ENCODE data around the gene TPST2.
"Not testable (repeated sequence)": the region's sequence is repeated elsewhere in the genome, so short reads cannot be mapped to it uniquely, and the experiment has no call there.

The TPST2 gene

DNA sequence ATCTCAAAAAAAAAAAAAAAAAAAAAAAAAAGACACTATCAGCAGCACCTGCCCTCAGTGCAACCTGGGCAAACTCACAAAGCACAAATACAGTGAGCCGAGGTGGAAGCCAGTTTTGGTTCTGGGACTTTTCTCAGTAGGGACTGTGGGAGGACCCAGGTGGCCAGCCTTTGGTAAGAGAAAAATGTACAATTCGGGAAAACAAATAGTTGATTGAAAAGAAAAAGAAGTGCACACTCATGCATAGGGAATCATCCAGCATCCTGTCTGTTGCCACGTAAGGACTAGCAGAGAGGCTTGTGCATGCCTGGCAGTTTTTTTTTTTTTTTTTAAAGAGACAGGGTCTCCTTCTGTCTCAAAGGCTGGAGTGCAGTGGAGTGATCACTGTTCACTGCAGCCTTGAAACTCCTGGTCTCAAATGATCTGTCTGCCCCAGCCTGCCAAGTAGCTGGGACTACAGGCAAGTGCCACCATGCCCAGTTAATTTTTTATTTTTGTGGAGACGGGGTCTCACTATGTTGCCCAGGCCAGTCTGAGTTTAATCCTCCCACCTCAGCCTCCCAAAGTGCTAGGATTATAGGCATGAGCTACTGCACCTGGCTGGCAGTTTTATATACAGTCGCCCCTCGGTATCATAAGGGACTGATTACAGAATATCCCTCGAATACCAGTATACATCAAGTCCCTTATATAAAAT is 36.7 kb downstream of the TPST2 start:
- no peak for DNase-seq

DNA sequence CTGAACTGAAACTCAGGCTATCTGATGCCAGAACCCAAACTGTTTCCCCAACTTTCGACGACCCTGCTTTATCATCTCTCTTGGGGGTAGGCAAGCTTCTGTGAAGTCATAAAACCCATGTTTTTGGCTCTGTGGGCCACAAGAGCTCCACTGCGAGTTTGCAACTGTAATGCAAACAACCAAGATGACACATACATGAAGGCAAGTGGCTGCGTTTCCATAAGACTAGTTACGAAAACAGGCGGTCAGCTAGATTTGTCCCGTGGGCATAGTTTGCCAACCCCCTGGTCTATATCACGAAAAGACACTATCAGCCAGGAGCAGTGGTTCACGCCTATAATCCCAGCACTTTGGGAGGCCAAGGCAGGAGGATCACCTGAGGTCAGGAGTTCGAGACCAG is 37.5 kb downstream of the TPST2 start:
- no peak for DNase-seq

DNA sequence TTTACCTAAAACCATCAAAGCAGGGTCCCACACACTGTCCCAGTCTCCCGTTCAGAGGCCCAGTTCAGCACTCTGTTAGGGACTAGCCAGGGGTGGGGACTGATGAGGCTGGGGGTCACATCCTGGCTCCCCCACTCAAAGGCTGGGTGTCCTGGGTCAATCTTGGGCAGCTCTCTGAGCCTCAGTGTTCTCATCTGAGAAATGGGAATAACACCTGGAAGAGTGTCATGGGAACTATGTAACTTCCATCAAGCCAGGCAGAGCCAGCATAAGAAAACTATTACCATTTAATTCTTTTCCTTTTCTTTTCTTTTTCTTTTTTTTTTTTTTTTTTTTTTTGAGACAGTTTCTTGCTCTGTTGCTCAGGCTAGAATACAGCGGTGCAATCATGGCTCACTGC is 38.4 kb downstream of the TPST2 start:
- DNase-seq, result no peak

DNA sequence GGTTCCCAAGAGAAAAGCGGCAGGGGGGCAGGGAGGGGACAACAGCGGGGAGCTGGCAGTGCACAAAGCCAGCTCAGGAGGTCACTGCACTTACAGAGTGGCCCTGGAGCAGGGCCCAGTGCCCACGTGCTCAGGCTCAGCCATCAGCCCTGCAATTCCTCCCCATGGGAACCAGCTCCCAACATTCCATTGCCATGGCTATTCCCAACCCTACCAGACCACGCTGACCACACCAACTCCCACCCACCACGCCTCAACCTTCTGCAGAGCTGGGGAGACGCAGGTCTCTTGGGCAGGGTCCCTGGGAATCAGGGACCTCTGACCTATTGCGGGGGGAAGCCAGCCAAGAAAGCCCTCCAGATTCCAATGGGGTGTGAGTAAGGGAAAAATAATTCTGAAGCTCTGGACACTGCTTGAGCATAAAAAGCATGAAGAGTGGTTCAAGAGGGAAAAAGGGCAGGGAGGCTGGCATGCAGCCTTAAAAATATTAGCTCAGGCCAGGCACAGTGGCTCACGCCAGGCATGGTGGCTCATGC is 39.4 kb downstream of the TPST2 start:
- DNase-seq, result no peak

DNA sequence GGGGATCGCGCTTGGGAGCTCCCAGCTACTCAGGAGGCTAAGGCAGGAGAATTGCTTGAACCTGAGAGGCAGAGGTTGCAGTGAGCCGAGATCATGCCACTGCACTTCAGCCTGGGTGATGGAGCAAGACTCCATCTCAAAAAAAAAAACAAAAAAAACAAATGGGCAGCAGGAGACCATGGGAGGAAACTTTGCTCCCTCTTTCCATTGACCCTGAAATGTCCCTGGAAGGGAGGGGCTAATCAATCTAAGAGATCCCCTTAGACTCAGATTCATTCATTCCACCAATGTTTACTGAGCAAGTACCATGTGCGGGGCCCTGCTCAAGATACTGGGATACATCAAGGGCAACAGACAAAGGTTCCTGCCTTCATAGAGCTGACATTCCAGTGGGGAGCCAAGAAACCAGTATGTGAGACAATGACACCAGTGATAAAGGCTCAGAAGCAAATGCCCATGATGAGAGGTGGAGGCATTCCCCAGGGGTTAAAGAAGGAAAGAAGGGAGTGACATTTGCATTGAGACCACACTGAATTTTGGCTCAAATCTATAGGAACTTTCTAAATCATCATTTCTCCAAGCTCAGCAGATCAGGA is 39.9 kb downstream of the TPST2 start:
- no peak for DNase-seq

DNA sequence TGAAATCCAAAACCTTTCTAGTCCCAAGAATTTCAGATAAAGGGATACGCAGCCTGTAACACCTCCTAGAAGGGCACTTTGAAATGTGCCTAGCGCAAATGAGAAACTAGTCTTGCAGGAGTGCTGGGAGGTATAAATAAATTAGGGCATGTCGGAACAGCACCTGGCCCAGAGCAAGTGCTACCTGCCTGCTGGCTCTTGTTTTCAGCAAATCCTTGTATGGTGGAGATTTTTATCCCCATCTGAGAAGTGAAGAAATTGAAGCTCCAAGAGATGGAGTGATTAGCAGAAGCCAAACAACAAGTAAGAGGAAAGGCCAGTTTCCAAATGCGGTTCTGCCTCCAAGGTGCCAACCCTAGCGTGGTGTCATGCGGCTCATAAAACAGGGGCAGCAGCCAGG is 40.9 kb downstream of the TPST2 start:
- no peak for DNase-seq

DNA sequence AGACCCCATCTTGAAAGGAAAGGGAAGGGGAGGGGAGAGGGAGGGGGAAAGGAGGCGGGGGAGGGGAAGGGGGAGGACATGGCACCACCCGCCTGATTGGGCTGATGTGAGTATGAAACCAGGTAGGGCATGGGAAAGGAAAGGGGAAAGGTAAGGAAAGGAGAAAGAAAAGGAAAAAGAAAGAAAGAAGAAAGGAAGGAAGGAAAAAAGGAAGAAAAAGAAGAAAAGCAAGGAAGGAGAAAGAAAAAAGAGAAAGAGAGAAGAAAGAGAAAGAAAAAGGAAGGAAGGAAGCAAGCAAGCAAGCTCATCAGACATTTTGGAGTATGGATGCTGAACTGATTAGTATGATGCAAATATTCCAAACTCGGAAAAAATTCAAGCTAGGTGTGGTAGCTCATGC is 41.6 kb downstream of the TPST2 start:
- no peak for DNase-seq

DNA sequence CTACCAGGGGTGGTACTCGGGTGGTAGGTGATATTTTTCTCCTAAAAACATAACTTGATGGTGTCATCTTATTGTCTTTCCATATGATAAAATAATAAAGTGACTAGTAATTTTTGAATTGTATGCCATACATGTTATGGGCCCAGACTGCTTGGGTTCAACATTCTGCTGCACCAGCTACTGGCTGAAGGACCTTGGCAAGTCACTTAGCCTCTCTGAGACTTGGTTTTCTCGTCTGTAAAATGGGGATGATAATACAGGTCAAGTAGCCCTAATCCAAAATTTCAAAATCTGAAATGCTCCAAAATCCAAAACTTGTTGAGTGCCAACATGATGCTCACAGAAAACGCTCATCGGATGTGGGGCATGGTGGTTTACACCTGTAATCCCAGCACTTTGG is 42.1 kb downstream of the TPST2 start:
- no peak for DNase-seq

DNA sequence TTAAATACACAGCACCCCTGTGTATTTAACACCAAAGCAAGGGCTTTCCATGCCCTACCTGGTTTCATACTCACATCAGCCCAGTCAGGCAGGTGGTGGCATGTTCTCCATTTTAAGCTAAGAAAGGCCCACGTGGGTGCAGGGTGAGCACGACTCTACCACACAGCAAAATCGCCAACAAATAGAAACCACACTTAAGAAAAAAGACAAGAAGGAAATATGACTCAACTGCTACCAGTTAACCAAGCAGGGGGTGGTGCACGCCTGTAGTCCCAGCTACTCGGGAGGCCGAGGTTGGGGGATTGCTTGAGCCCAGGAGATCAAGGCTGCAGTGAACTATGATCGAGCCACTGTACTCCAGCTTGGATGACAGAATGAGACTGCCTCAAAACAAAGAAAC is 42.5 kb downstream of the TPST2 start:
- DNase-seq, result no peak

DNA sequence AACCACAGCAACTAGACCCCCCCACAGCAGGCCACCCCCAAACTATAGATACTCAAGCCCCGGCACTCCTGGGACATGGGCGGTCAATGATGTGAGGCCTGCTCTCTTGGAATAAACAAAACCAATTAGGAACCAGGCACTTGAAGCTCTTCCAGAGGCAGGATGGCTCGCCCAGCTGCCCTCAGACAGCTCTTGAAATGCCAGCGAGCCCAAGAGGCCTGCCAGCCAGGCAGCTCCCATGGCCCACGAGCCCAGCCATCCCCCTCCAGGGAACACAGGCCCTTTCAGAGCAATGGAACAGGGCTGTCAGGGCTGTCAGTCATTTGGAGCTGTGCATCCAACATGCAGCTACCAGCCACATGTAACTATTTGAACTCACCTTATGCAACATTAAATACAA is 43.6 kb downstream of the TPST2 start:
- no peak for DNase-seq

DNA sequence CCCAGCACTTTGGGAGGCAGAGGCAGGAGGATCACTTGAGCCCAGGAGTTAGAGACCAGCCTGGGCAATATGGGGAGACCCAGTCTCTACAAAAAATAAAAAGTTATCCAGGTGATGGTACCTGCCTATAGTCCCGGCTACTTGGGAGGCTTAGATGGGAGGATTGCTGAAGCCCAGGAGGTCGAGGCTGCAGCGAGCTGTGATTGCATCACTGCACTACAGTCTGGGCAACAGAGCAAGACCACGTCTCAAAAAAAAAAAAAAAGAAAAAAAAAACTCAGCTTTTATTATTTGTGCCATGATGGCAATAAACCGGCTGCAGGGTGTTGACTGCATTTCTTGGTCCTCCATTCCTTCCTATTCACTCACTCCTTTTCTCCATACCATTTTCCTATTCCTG is 44.1 kb downstream of the TPST2 start:
- no peak for DNase-seq

DNA sequence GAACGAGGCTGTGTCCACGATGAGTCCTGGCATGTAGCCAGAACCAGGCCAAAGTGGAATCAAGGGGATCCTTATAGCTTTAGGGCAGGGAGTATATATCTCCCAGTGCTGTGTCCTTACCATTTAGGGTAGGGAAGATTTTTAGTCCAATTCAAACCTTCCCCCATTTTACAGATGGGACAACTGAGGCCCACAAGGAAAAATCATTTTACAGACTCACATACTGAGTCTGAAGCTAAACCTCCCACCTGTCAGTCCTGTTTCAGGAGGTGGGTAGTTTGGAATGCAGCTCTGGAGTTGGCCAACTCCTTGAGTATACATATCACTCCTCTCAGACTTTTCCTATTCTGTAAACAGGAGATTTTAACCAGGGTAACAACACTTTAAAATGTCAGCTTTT is 44.5 kb downstream of the TPST2 start:
- no peak for DNase-seq

DNA sequence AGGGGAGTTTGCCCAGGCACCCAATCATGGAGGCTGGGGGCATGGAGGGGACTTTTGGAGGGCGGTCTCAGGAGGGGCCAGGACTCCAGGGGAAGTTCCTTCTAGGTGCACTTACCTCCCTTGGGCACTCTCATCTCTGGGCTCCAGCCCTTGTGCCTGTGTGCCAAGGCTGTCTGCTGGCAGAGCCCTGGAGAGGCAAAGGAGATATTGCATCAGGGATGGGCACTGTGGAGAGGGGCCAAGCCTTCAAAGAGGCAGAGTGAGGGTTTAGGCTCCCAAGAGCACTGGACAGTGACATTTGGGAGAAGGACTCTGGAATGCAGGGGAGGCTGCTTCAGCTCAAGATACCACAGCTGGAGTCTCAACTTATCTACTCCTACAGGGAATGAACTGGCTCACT is 45.4 kb downstream of the TPST2 start:
- no peak for DNase-seq

DNA sequence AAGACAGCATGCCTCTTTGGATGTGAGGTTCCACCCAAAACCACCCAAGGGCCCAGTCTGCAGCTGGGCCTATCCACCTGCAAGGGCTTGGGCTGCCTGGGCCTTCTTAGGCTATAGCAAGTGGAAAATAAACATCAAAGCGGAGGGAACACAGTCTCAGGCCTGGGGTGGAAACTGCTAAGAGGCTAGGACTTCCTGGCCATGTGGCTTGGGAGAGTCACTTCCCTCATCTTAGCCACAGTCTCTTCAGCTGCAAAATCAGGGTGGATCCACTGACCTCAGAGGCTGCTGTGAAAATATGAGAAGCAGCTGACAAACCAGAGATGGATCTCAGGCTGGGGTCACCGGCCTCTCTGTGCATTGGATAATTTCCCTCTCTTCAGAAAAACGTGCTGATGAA is 47.1 kb downstream of the TPST2 start:
- no peak for DNase-seq

DNA sequence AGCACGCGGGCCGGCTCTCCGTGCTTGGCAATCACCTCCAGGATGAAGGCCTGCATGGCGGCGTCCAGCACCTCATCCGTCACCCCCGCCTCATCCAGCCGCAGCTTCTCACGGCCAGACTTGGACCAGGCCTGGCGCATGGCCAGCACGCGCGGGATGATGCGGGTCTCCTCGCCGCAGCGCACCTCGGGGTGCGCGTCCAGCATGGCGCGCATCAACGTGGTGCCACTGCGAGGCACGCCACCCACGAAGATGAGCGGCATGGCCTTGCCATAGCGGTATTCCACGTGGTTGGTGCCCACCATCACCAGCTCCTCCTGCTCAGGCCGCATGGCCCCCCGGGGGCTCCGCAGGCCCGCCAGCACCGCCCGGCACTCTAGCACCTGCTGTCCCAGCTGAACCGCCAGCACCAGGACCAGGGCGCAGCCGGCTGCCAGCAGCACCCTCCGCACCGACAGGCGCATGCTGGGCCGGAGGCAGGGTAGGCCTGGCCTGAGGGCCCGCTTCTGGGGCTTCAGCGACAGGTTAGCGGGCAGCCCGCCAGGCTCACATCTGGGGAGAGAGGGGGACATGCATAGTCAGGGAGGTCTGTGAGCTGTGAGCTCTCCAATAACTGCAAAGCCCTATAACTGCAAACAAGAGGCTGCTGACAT is 48.6 kb downstream of the TPST2 start:
- no peak for DNase-seq

DNA sequence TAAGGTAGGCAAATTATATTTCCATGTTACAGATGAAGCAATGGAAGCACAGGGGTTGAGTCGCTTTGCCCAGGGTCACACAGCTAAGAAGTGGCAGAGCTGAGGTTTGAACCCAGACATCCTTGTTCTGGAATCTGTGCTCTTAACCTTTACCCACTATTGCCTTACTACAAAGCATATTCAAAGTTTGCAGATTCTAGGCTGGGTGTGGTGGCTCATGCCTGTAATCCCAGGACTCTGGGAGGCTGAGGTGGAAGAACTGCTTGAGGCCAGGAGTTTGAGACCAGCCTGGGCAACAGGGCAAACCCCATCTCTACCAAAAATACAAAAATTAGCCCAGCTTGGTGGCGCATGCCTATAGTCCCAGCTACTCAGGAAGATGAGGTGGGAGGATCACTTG is 49.8 kb downstream of the TPST2 start:
- no peak for DNase-seq

DNA sequence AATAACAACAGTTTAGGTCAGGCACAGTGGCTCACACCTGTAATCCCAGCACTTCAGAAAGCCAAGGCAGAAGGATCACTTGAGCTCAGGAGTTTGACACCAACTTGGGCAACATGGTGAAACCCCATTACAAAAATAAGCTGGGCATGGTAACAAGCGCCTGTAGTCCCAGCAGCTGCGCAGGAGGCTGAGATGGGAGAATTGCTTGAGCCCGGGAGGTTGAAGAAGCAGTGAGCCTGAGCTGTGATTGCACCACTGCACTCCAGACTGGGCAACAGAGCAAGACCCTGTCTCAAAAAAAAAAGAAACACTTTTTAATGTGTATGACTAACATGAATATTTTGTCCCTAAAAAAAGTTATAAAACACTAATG is 53.2 kb downstream of the TPST2 start:
- DNase-seq, result no peak

DNA sequence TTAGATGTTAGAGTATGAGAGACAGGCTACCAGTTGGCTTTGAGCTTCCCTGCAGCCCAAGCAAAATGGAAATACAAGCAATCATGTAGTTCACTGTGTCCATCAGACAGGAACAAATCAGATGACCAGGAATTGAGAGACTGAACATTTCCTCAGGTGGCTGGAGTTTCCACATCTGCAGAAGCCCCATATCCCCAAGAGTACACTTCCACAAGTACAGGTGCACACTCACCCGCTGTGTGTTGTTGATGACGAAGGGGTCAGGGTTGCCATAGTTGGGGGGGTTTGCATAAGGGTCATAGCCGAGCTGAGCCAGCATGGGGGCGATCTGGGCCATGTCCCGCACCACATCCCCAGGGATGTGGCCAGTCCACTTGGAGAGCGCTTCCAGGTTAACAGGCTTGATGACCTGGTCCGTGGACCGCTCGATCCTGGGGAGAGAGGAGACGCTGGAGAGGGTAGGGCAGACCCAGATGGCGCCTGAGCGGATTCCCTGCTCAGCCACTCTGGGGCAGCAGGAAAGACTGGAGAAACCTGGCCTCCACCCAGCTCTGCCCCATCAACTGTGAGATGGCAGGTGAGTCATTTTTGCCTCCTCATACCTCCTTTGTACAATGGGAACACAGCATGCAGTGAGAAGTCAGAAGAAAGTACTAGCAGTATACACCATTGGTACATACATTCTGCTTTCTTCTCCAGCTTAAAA is 53.7 kb downstream of the TPST2 start:
- no peak for DNase-seq

DNA sequence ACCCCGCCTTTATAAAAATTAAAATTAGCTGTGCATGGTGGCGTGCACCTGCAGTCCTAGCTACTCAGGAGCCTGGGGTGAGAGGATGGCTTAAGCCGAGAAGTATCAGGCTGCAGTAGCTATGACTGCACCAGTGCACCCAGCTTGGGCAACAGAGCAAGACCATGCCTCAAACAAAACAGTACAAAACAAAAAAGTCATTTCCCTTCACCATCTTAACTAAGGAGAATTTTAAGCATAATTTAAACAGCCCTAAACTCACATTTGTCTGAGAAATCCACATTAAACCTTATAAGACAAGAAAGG is 54.4 kb downstream of the TPST2 start:
- no peak for DNase-seq

DNA sequence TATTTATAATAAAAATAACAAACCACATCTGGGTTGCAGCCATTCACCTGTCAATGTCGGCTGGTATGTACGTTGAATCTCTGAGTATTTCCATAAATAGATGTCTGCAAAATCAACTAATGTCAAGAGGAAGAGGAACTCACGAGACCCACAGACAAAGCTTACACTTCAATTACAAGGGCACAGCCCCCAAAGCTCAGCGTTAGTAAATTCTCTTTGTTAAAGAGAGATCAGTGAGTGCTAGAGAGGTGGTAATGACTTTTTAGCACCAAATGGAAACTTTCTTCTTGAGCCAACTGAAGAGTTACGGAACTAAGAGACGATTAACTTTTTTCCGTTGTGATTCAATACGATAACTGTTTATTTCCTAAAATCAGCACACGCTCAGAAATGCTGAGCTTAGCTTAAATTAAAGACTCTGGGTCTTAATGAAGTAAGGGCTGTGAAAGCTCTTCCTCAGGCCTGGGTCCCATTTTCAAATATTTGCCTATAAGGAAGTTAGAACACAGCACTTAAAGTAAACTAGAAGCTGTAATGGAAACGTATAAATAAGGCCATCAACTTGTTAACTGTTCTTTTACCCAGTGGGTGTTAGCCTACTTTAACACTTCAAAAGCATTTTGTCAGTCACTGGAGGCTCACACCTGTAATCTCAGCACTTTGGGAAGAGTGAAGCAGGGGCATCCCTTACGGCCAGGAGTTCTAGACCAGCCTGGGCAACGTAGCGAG is 54.9 kb downstream of the TPST2 start:
- no peak for DNase-seq

DNA sequence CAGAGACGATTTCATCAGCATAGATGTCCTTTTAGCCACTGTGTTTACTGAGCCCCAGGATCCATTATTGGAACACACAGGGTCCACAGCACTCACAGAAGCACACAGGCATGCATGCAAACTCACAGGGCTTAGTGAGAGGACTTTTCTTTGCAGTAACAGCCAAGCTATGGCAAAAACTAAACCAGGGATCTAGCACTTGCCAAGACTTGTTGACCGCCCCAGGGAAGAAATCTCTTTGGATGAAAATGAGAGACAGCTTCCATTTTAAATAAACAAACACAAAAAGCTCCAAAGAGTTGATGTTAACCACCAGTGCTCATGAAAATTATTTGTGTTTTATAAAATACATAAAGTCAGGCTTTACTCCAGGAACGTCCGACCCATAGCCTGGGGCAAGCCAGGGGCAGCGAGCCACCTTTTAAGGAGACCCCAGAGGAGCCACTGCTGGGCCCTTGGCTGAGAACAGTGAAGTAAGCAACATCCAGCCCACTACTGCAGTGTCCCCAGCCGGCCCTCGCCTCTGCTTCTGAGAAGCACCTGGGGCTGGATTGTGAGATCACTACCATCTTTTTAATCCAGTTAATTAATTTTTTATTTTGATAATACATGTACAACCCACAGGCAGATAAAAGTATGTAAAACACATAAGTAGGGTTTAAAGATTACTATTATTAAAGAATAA is 55.6 kb downstream of the TPST2 start:
- DNase-seq, result no peak

DNA sequence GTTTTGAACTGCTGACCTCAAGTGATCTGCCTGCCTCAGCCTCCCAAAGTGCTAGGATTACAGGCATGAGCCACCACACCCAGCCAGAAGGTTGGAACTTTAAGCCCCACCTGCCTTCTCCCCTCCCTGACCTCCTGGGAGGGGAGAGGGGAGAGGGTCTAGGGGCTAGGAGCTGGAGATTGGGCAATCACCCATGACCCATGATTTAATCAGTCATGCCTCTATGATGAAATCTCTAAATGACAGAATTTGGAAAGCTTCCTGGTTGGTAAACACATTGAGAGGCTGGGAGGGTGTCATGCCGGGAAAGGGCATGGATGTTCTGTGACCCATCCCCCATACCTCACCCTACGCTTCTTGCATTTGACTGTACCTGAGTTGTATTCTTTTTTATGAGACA is 60.6 kb downstream of the TPST2 start:
- DNase-seq, result no peak

DNA sequence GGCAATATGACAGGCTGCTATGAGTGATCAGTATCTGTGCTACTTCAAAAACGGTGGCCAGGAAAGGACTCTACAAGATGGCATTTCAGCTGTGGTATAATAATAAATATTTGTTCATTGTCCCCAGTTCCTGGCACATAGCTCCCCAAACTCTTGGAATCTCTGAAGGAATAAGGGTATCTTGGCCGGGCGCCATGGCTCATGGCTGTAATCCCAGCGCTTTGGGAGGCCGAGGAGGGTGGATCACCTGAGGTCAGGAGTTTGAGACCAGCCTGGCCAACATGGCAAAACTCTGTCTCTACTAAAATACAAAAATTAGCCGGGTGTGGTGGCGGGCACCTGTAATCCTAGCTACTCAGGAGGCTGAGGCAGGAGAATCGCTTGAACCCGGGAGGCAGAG is 61.4 kb downstream of the TPST2 start:
- not testable (repeated sequence) for DNase-seq
